Fibroblast of villous mesenchyme (primary cell): ENCODE results near the gene C1QTNF12. TPM values are rescaled to one million over a fixed set of nuclear protein-coding genes. Genes with fewer than 3 reads are reported as not detected.
"Not testable (repeated sequence)": the region's sequence is repeated elsewhere in the genome, so short reads cannot be mapped to it uniquely, and the experiment has no call there.

Experiments used
- DNase-seq: peaks from one replicate; pipeline ENCODE4 v3.0.0-alpha.2; 2010; ENCODE audit warnings: low read depth
- H3K4me3 ChIP-seq: 2 replicates; pipeline ENCODE4 v1.5.1; 2011; ENCODE audit warnings: low read depth, mild to moderate bottlenecking, low read length
- total RNA-seq: library from RNA; depleted of rRNA; stranded (reverse); fragments of >200 nt; gene quantifications from 2 replicates; pipeline ENCODE4 v1.2.3, GENCODE V29; 2012
- TF ChIP-seq, protein P1 (sequence below): IDR thresholded peaks from 2 replicates; pipeline ENCODE4 v1.5.1; 2012; ENCODE audit warnings: low read depth, mild to moderate bottlenecking, low read length; ENCODE audit not compliant: insufficient read depth

The C1QTNF12 gene
- total RNA-seq, 1 donor = 0.43 TPM

DNA sequence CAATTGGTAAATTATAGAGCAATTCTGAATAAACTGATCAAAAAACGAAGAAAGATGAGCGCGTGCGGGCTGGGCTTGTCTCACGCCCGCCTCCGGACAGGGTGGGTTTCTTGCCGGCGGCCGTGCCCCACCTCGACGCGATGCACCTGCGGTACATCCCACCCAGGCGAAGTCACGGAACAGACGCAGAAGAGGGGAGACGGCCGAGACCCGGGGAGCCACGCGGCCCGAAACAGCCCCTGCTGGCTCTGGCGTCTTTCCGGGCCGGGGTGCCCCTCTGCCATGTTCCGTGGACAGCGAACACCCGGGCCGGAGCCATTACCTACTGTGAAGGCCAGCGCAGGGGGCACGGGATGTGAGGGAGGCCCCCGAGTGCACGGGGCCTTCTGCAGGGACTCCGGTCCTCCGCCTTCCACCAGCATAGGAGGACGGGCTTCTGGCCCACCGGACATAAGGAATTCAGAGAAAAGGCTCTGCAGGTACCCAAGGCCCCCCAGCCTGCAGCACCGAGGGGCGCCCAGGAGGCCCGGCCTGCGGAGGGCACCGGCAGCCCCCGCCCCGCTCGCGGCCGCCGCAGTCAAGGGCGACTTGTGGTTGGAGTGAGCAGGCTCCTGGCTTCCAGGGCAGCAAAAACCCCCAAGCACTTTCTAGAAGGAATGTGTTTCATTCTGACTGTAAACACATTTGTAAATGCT, 7.6 kb upstream of the C1QTNF12 start:
- TF ChIP-seq, protein P1, sequence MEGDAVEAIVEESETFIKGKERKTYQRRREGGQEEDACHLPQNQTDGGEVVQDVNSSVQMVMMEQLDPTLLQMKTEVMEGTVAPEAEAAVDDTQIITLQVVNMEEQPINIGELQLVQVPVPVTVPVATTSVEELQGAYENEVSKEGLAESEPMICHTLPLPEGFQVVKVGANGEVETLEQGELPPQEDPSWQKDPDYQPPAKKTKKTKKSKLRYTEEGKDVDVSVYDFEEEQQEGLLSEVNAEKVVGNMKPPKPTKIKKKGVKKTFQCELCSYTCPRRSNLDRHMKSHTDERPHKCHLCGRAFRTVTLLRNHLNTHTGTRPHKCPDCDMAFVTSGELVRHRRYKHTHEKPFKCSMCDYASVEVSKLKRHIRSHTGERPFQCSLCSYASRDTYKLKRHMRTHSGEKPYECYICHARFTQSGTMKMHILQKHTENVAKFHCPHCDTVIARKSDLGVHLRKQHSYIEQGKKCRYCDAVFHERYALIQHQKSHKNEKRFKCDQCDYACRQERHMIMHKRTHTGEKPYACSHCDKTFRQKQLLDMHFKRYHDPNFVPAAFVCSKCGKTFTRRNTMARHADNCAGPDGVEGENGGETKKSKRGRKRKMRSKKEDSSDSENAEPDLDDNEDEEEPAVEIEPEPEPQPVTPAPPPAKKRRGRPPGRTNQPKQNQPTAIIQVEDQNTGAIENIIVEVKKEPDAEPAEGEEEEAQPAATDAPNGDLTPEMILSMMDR = no peak
- H3K4me3 ChIP-seq = no peak overlapping the region
- DNase-seq = no peak

DNA sequence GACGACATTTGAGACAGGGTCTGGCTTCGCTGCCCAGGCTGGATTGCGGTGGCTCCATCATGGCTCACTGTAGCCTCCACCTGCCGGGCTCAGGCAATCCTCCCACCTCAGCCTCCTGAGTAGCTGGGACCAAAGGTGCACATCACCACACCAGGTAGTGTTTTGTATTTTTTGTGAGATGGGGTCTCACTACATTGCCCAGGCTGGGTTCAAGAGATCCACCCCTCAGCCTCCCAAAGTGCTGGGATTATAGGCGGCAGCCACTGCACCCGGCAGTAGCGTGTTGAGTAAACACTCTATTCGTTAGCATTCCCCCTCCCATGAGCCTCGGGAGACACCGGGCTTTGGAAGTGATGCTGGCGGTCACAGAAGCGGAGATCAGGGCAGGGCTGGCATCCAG, 6.8 kb upstream of the C1QTNF12 start:
- TF ChIP-seq, protein P1 = no peak
- DNase-seq = no peak
- H3K4me3 ChIP-seq = no peak overlapping the region

DNA sequence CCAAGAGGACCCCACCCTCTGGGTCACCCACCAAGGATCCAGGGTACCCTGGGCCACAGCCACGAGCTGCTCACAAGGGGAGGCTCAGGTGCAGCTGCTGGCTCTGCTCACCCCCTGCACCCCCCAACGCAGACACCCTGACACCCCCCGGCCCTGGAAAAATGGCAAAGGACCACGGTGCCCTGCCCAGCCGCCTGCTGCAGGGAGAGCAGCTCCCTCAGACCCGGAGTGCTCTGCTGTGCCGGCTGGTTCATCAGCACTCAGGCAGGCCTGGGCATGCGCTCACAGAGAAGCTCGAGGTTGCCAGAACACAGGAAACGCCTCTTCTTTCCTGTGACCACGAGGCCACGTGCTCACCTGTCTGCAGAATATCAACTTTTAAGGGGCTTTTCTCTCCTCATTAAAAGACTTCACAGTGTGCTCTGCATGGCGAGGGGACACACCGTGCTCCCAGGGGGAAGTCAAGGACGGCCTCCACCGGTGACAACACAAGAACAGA, 4.3 kb upstream of the C1QTNF12 start:
- H3K4me3 ChIP-seq = no peak overlapping the region
- TF ChIP-seq, protein P1 = no peak
- no peak for DNase-seq

DNA sequence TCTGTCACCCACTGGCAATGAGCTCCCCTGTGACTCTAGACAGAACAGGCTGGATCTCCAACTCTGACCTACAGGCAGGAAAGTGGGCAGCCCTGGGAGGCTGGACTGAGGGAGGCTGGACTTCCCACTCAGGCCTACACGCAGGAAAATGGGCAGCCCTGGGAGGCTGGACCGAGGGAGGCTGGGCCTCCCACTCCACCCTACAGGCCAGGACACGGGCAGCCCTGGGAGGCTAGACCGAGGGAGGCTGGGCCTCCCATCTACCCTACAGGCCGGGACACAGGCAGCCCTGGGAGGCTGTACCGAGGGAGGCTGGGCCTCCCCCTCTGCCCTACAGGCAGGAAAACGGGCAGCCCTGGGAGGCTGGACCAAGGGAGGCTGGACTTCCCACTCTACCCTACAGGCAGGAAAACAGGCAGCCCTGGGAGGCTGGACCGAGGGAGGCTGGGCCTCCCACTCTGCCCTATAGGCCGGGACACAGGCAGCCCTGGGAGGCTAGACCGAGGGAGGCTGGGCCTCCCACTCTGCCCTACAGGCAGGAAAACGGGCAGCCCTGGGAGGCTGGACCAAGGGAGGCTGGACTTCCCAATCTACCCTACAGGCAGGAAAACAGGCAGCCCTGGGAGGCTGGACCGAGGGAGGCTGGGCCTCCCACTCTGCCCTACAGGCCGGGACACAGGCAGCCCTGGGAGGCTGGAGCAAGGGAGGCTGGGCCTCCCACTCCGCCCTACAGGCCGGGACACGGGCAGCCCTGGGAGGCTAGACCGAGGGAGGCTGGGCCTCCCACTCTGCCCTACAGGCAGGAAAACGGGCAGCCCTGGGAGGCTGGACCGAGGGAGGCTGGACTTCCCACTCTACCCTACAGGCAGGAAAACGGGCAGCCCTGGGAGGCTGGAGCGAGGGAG, 1.7 kb upstream of the C1QTNF12 start:
- not testable (repeated sequence) for H3K4me3 ChIP-seq, DNase-seq

DNA sequence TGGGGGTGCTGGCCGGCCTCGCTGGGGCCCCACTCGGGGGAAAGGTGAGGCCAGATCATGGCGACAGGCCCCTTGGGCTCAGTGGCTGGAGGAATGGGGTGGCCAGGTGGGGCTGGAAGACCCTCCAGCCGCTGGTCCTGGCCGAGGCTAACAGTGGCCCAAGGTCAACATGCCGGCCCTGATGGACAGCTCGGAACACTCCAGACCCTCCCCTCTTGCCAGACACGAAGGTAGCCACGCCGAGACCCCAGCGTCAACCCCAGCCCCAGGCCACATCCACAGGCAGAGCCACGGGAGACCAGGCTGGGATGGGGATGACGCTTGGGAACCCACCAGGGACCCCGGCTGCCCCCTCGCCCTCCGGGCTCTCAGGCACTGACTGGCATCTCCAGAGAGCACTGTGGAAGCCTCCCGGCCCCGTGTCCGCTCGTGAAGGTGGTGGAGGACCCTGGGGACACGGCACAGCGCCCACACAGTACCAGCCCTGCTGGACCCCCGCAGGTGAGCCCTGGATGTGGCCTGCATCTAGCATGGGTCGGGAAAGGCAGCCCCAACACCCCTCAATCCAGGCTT, 905 bp upstream of the C1QTNF12 start:
- DNase-seq = no peak
- TF ChIP-seq, protein P1 = no peak
- H3K4me3 ChIP-seq = no peak overlapping the region

DNA sequence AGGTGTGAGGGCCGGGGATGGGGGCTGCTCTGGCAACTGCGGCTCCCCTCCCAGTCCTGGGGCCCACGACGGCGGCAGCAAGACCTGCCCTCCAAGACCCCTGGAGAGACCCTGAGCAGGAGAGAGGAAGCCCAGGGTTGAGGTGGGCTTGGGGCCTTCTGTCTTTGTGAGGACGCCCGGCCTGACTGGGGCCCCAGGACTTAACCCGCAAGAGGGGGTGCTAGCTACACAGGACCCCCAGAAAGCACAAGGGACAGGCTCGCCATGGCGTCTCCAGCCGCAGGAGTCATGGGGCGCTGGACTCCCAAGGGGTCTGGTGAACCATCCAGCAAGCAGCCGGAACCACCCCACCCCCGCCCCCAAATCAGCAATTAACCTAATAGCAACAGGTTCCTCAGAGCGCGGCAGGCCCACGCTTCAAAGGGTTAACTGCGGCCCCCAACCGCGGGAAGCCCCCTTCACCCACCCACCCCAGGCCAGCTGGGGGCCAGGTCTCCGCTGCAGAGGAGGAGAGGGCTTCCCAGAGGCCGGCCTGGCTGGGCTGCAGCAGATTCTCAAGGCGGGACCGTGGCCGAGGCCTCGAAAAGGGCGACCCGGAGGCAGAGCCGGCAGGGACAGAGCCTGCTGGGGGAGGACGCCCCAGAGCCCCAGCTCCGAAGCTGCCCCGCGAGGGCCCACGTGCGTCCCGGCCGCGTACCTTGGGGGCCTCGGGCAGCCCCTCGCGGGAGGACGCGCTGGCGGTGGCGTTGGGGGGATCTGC, 525 bp downstream of the C1QTNF12 start:
- H3K4me3 ChIP-seq = no peak overlapping the region
- no peak for DNase-seq
- TF ChIP-seq, protein P1 = no peak
